Bronchial epithelial cell (primary cell): Measurements from ENCODE around the gene PDXK. TPM values are rescaled to one million over a fixed set of nuclear protein-coding genes. Genes with fewer than 3 reads are reported as not detected.

ENCODE experiments used
- DNase-seq: peaks from one replicate; pipeline ENCODE4 v3.0.0-alpha.2; 2010; ENCODE audit warnings: low read depth
- FAIRE-seq: peaks from 2 replicates; lab custom pipeline; 2011; peaks lifted over from hg19 to GRCh38; lab: Jason Lieb, UNC
- H3K27me3 ChIP-seq: 2 replicates; pipeline ENCODE4 v1.5.1; 2011; ENCODE audit warnings: low read length; ENCODE audit not compliant: control insufficient read depth, insufficient read depth
- H3K36me3 ChIP-seq: 2 replicates; pipeline ENCODE4 v1.5.1; 2011; ENCODE audit warnings: low read length; ENCODE audit not compliant: control insufficient read depth, insufficient read depth
- H3K4me3 ChIP-seq: 2 replicates; pipeline ENCODE4 v1.5.1; 2011; ENCODE audit warnings: mild to moderate bottlenecking, low read depth, low read length, control low read depth
- total RNA-seq: library from RNA; depleted of rRNA; stranded (reverse); fragments of >200 nt; gene quantifications from 2 replicates; pipeline ENCODE4 v1.2.1, GENCODE V29; 2014
- TF ChIP-seq, protein P1 (sequence below): IDR thresholded peaks from 2 replicates; pipeline ENCODE4 v1.5.1; 2011; ENCODE audit warnings: mild to moderate bottlenecking, moderate library complexity, low read length, control low read depth, inconsistent platforms; ENCODE audit not compliant: insufficient read depth, severe bottlenecking

The PDXK gene
- total RNA-seq, 1 donor from 2014 or later, result 591 TPM

DNA sequence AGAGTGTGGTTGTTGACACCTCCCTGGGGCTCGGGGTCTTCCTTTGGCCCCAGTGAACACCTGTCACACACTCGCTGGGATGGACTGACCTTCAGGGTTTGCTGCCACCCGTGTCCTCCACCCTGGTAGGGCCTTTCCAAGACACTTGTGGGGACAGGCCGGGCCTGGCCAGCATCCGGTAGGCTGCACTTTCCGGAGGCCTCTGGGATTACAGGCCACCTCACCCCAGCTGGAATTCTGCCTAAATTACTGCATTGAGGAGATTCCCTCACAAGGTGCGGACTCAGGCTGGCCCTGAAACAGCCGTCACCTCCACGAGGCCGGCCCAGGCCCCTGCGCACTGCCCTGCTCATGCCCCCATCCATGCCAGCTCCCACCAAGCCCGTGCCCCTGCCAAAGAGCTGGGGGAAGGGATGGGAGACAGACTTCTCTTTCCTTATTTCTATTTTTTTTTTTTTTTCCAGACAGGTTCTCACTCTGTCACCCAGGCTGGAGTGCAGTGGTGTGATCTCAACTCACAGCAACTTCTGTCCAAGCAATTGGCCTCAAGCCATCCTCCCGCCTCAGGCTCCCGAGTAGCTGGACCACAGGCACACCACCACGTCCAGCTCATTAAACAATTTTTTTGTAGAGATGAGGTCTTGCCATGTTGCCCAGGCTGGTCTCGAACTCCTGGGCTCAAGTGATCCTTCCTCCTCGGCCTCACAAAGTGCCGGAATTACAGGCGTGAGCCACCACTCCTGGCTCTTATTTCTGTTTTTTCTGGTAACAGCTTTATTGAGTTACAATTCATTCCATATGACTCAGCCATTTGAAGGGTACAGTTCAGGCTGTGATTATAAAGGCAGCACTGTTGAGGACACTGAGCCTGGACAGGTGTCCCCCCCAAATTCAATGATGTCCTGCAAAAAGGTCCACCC lies 45.9 kb downstream of the PDXK start:
- Histone ChIP-seq H3K4me3 (no peak overlapping the region), H3K27me3 (no peaks in the 10 kb centered on the region), H3K36me3 (peaks cover 1% of the 10 kb centered on the region)
- FAIRE-seq (no peak), DNase-seq (no peak)
- TF ChIP-seq, protein P1, sequence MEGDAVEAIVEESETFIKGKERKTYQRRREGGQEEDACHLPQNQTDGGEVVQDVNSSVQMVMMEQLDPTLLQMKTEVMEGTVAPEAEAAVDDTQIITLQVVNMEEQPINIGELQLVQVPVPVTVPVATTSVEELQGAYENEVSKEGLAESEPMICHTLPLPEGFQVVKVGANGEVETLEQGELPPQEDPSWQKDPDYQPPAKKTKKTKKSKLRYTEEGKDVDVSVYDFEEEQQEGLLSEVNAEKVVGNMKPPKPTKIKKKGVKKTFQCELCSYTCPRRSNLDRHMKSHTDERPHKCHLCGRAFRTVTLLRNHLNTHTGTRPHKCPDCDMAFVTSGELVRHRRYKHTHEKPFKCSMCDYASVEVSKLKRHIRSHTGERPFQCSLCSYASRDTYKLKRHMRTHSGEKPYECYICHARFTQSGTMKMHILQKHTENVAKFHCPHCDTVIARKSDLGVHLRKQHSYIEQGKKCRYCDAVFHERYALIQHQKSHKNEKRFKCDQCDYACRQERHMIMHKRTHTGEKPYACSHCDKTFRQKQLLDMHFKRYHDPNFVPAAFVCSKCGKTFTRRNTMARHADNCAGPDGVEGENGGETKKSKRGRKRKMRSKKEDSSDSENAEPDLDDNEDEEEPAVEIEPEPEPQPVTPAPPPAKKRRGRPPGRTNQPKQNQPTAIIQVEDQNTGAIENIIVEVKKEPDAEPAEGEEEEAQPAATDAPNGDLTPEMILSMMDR, result no peak

GRCh38 chr21:43766734-43767497 lies 48.0 kb downstream of the PDXK start:
- no peaks in the 10 kb centered on the region for H3K27me3 ChIP-seq
- FAIRE-seq (no peak), DNase-seq (no peak)
- no peaks in the 10 kb centered on the region for H3K36me3 ChIP-seq
- TF ChIP-seq, protein P1, result no peak
- no peak overlapping the region for H3K4me3 ChIP-seq

GRCh38 chr21:43767498-43767983 lies 48.6 kb downstream of the PDXK start:
- Histone ChIP-seq H3K27me3 (no peaks in the 10 kb centered on the region), H3K36me3 (no peaks in the 10 kb centered on the region), H3K4me3 (no peak overlapping the region)
- DNase-seq, result no peak
- FAIRE-seq, result no peak
- TF ChIP-seq, protein P1, result no peak

DNA sequence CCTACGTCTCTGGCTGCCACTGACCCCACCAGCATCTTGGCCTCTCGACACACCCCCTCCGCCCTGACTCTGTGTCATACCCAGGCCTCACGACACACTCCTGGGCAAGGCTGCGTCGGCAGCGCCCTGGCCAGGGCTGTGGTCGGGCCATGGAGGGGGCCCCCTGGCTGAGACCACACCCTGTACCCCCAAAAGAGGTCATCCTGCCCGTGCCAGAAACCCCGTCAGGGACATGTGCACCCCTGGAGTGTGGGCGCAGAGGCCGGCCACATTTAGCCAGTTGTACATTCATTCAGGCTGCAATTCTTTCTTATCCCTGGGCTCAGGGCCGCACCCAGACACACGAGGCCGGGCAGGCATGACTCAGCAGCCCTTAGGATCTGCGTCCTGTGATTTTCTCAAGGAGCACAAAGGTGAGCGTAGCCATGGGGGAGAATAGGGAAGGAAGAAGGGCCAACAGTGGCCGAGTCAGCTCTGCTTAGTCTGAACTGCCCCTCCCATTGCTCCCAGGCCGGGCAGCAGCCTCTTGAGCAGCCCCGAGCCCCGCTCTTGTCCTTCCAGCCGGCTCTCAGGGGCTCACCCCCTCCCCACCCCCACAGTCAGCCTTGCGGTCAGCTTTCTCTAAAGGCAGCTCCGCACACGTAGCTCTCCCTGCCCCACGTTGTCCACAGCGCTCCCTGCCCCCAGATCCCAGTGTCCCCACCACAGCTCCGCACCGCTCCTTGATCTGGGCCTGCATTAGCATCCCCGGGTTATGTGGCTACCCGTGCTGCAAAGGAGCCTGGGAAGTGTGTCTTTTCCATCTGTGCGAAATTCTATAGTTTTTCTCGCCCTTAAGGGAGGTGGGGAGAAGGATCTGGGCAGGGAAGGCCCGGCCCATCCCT lies 49.3 kb downstream of the PDXK start:
- Histone ChIP-seq H3K36me3 (peaks cover 3% of the 10 kb centered on the region), H3K4me3 (no peak overlapping the region), H3K27me3 (no peaks in the 10 kb centered on the region)
- DNase-seq (peak; percentile 89), FAIRE-seq (no peak)
- TF ChIP-seq, protein P1, result no peak

DNA sequence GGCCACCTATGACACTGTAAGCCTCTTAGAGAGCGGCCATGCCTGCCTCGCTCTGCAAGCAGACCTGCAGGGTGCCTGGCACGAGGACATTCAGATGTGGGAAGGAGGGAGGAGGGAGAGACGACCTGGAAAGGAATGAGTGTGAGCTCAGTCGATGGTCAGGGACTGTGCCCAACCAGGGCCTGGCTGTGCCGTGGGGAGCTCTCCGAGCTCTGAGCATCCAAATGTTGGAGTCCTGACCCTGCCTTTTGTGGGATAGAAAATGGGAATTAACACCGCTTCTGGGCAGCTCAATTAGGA lies 49.9 kb downstream of the PDXK start:
- Histone ChIP-seq H3K36me3 (peaks cover 7% of the 10 kb centered on the region), H3K27me3 (no peaks in the 10 kb centered on the region), H3K4me3 (no peak overlapping the region)
- DNase-seq (no peak), FAIRE-seq (no peak)
- TF ChIP-seq, protein P1, result no peak
